HCT116 (cell line): ENCODE measurements around the gene SORCS2. TPM values are rescaled to one million over a fixed set of nuclear protein-coding genes. Genes with fewer than 3 reads are reported as not detected.

Source experiments
- ATAC-seq: fragments of 200-7000 bp; cut with Tn5 transposase; 2 replicates; pipeline ENCODE4 v1.9.1; 2020; ENCODE audit warnings: mild to moderate bottlenecking, moderate library complexity
- BruUV-seq: library from RNA; stranded (reverse); fragments of 400-500 nt; replicated peaks from 2 replicates; lab custom pipeline; 2021; lab: Mats Ljungman, UMichigan
- CTCF ChIA-PET: fragments of 300-600 bp; sonication (Branson Sonifier 250); formaldehyde crosslinking; loops from one replicate; lab custom pipeline; 2021; ENCODE audit warnings: antibody characterized with exemption; lab: Charles Lee
- POLR2A ChIA-PET: fragments of 300-600, 350-600 bp; sonication (Branson Sonifier 250); formaldehyde crosslinking; loops from one replicate; lab custom pipeline; 2021; ENCODE audit warnings: antibody characterized with exemption; lab: Charles Lee
- RAD21 ChIA-PET, 2 experiments: fragments of 300-600 bp; sonication (Branson Sonifier 250); formaldehyde crosslinking; loops; one replicate each; lab custom pipeline; 2023; ENCODE audit warnings: low total read pairs in 2 of 2; ENCODE audit not compliant: uncharacterized antibody in 2 of 2, unreplicated experiment in 2 of 2, low non-redundant PET in 1 of 2; lab: Charles Lee
- DNase-seq: peaks from one replicate; pipeline ENCODE4 v3.0.0-alpha.2; 2010; ENCODE audit warnings: low read depth, low spot score
- H2AFZ ChIP-seq: fragments of 200-600 bp; shearing (Covaris generic), sonication (generic); 2 replicates; pipeline ENCODE4 v1.6.1; 2017; ENCODE audit warnings: low read depth, mixed run types, mixed read lengths, antibody characterized with exemption, low read length; ENCODE audit not compliant: poor library complexity, severe bottlenecking
- H3K27ac ChIP-seq: 2 replicates; pipeline ENCODE4 v1.5.1; 2012; ENCODE audit warnings: low read depth, low read length
- H3K27me3 ChIP-seq: fragments of 200-600 bp; sonication (generic); 2 replicates; pipeline ENCODE4 v1.6.1; 2016; ENCODE audit warnings: mixed run types, low read length, mixed read lengths; ENCODE audit not compliant: insufficient read depth
- H3K36me3 ChIP-seq, 2 experiments: fragments of 200-500 bp in 1 of 2; fragments of 200-600 bp in 1 of 2; sonication (Bioruptor generic) in 1 of 2; sonication (generic) in 1 of 2; 2 replicates each; pipeline versions ENCODE4 v1.5.1 to v1.6.1; 2014 to 2016; ENCODE audit warnings: low read length in 2 of 2, inconsistent platforms in 1 of 2, mixed read lengths in 1 of 2, mixed run types in 1 of 2; ENCODE audit not compliant: insufficient read depth in 2 of 2, control insufficient read depth in 1 of 2
- H3K4me1 ChIP-seq, 2 experiments: fragments of 200-600 bp in 1 of 2; sonication (generic) in 1 of 2; 2 replicates each; pipeline versions ENCODE4 v1.5.1 to v1.6.1; 2012 to 2017; ENCODE audit warnings: low read length in 2 of 2, inconsistent platforms in 1 of 2, mild to moderate bottlenecking in 1 of 2, mixed read lengths in 1 of 2, mixed run types in 1 of 2, moderate library complexity in 1 of 2; ENCODE audit not compliant: insufficient read depth in 2 of 2, control insufficient read depth in 1 of 2
- H3K4me2 ChIP-seq: fragments of 200-600 bp; sonication (generic); 2 replicates; pipeline ENCODE4 v1.6.1; 2017; ENCODE audit warnings: mixed run types, low read length, mixed read lengths
- H3K4me3 ChIP-seq, 2 experiments: fragments of 200-600 bp in 1 of 2; sonication (generic) in 1 of 2; replicated peaks in 1 of 2; 2 replicates each; pipeline ENCODE4 v1.5.1; 2011 to 2016; ENCODE audit warnings: low read length in 2 of 2, control low read depth in 1 of 2, low read depth in 1 of 2, mild to moderate bottlenecking in 1 of 2, mixed read lengths in 1 of 2, mixed run types in 1 of 2
- H3K79me2 ChIP-seq: fragments of 200-600 bp; sonication (generic); 2 replicates; pipeline ENCODE4 v1.6.1; 2017; ENCODE audit warnings: mild to moderate bottlenecking, mixed run types, low read length, moderate library complexity, mixed read lengths; ENCODE audit not compliant: insufficient read depth
- H3K9ac ChIP-seq: fragments of 200-600 bp; sonication (generic); 2 replicates; pipeline ENCODE4 v1.6.1; 2016; ENCODE audit warnings: low read length, mixed read lengths
- H3K9me2 ChIP-seq: fragments of 200-600 bp; sonication (generic), shearing (Covaris generic); 2 replicates; pipeline ENCODE4 v1.6.1; 2017; ENCODE audit warnings: mixed run types, mild to moderate bottlenecking, moderate library complexity; ENCODE audit not compliant: insufficient read depth
- H3K9me3 ChIP-seq, 2 experiments: fragments of 200-500 bp in 1 of 2; fragments of 200-600 bp in 1 of 2; sonication (Bioruptor generic) in 1 of 2; sonication (generic) in 1 of 2; 2 replicates each; pipeline ENCODE4 v1.6.1; 2014 to 2017; ENCODE audit warnings: low read length in 2 of 2, mixed read lengths in 2 of 2, inconsistent platforms in 1 of 2, low read depth in 1 of 2, mild to moderate bottlenecking in 1 of 2, mixed run types in 1 of 2, moderate library complexity in 1 of 2; ENCODE audit not compliant: control insufficient read depth in 1 of 2, insufficient read depth in 1 of 2
- H4K20me1 ChIP-seq: fragments of 200-600 bp; sonication (generic), shearing (Covaris generic); 2 replicates; pipeline ENCODE4 v1.6.1; 2017; ENCODE audit warnings: mixed run types, mild to moderate bottlenecking, moderate library complexity; ENCODE audit not compliant: insufficient read depth
- CEBPB ChIP-seq: IDR thresholded peaks from 2 replicates; pipeline ENCODE4 v1.6.1; 2012; ENCODE audit warnings: low read depth
- CTCF ChIP-seq, 3 experiments: fragments of 200-600 bp in 1 of 3; sonication (generic) in 1 of 3; IDR thresholded peaks in 2 of 3; conservative IDR thresholded peaks in 1 of 3; 2 replicates each; pipeline ENCODE4 v1.5.1; 2012 to 2017; ENCODE audit warnings: low read depth in 2 of 3, low read length in 2 of 3, antibody characterized with exemption in 1 of 3, borderline replicate concordance in 1 of 3, control low read depth in 1 of 3, mild to moderate bottlenecking in 1 of 3, mixed read lengths in 1 of 3, mixed run types in 1 of 3, moderate library complexity in 1 of 3; ENCODE audit not compliant: insufficient read depth in 1 of 3
- EZH2phosphoT487 ChIP-seq: fragments of 200-600 bp; IDR thresholded peaks from 2 replicates; pipeline ENCODE4 v1.6.1; 2018; ENCODE audit warnings: antibody characterized with exemption, borderline replicate concordance
- FOSL1 ChIP-seq: IDR thresholded peaks from 2 replicates; pipeline ENCODE4 v1.6.1; 2012; ENCODE audit warnings: low read depth
- JUND ChIP-seq: IDR thresholded peaks from 2 replicates; pipeline ENCODE4 v1.6.1; 2012
- POLR2A ChIP-seq: IDR thresholded peaks from 2 replicates; pipeline ENCODE4 v1.7.0; 2011; ENCODE audit warnings: borderline replicate concordance; ENCODE audit not compliant: insufficient read depth, insufficient read length; ENCODE audit errors: extremely low read depth
- POLR2AphosphoS5 ChIP-seq: IDR thresholded peaks from 2 replicates; pipeline ENCODE4 v1.6.1; 2011; ENCODE audit warnings: mild to moderate bottlenecking, low read depth, low read length, moderate library complexity
- SIN3A ChIP-seq: IDR thresholded peaks from 2 replicates; pipeline ENCODE4 v1.6.1; 2012; ENCODE audit warnings: low read depth
- SP1 ChIP-seq: IDR thresholded peaks from 2 replicates; pipeline ENCODE4 v1.6.1; 2012; ENCODE audit warnings: low read depth
- TCF7L2 ChIP-seq: IDR thresholded peaks from 2 replicates; pipeline ENCODE4 v1.7.0; 2011; ENCODE audit warnings: borderline replicate concordance, inconsistent platforms; ENCODE audit not compliant: insufficient read depth, insufficient read length; ENCODE audit errors: extremely low read depth
- intact Hi-C: fragments of 100-400 bp; cut with micrococcal nuclease; formaldehyde crosslinking; loops from 2 replicates; pipeline ENCODE4 v1.10.0; 2022
- total RNA-seq: library from RNA; stranded (reverse); gene quantifications from one replicate; pipeline ENCODE4 v1.2.1, GENCODE V29; 2021; ENCODE audit not compliant: unreplicated experiment
- TF ChIP-seq, protein P1 (sequence below): IDR thresholded peaks from 2 replicates; pipeline ENCODE4 v1.6.1; 2012; ENCODE audit warnings: low read depth
- TF ChIP-seq, protein P2 (sequence below): IDR thresholded peaks from 2 replicates; pipeline ENCODE4 v1.6.1; 2012
- TF ChIP-seq, protein P3 (sequence below): IDR thresholded peaks from 2 replicates; pipeline ENCODE4 v1.6.1; 2012

Gene SORCS2
- total RNA-seq, 1 experiment from 2014 or later = 0.37 TPM

DNA sequence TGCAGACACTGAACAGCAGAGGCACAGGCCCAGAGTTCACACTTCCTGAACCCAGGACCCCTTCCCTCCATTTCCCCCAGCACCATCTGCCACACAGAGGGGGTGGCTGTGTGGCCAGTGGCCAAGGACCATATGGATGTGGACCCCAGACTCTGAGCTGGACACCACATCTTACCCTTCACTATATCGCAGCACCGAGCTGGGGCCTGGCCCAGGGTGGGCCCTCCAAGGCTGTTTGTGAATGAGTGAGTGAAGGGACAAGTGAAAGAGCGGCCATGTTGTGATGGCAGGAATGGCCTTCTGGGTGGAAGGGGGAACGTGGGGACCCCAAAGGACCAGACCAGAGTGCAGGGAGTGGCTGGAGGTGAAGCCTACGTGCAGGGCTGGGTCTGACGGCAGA is 498.7 kb downstream of the SORCS2 start (continued):
- TF ChIP-seq, protein P1, sequence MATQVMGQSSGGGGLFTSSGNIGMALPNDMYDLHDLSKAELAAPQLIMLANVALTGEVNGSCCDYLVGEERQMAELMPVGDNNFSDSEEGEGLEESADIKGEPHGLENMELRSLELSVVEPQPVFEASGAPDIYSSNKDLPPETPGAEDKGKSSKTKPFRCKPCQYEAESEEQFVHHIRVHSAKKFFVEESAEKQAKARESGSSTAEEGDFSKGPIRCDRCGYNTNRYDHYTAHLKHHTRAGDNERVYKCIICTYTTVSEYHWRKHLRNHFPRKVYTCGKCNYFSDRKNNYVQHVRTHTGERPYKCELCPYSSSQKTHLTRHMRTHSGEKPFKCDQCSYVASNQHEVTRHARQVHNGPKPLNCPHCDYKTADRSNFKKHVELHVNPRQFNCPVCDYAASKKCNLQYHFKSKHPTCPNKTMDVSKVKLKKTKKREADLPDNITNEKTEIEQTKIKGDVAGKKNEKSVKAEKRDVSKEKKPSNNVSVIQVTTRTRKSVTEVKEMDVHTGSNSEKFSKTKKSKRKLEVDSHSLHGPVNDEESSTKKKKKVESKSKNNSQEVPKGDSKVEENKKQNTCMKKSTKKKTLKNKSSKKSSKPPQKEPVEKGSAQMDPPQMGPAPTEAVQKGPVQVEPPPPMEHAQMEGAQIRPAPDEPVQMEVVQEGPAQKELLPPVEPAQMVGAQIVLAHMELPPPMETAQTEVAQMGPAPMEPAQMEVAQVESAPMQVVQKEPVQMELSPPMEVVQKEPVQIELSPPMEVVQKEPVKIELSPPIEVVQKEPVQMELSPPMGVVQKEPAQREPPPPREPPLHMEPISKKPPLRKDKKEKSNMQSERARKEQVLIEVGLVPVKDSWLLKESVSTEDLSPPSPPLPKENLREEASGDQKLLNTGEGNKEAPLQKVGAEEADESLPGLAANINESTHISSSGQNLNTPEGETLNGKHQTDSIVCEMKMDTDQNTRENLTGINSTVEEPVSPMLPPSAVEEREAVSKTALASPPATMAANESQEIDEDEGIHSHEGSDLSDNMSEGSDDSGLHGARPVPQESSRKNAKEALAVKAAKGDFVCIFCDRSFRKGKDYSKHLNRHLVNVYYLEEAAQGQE = no peak
- TF ChIP-seq, protein P2, sequence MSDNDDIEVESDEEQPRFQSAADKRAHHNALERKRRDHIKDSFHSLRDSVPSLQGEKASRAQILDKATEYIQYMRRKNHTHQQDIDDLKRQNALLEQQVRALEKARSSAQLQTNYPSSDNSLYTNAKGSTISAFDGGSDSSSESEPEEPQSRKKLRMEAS = no peak

DNA sequence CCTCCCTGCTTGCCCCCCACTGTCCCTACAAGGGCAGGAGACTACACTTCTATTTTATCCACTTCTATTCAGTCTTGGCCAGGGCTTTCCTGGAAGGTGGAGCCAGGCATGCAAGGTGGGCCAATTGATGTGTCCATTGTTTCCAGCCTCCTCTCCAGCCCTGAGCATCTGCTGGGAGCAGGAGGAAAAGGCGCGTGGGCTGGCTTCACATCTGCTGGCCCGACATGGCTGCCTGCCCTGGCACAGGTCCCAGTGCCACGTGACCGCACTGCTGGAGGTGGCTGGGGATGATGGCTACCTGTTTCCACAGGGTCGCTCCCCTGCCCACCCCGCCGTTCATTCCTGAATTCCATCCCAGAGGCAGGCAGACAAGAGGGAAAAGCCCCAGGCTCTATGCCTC is 499.6 kb downstream of the SORCS2 start:
- H3K27me3 ChIP-seq = peaks cover 2% of the 10 kb centered on the region; the same call in 1 of the 2 replicates
- no peak for ATAC-seq
- no peaks in the 10 kb centered on the region for H3K4me1 ChIP-seq
- no peaks in the 10 kb centered on the region for H3K36me3 ChIP-seq
- DNase-seq = no peak
- H3K9ac ChIP-seq = no peak overlapping the region
- H2AFZ ChIP-seq = no peak overlapping the region
- CTCF ChIA-PET = no interaction called here
- H3K4me3 ChIP-seq = no peak overlapping the region
- H3K9me2 ChIP-seq = no peaks in the 10 kb centered on the region
- POLR2A ChIA-PET = no interaction called here
- TF ChIP-seq JUND (no peak), SIN3A (no peak), POLR2AphosphoS5 (no peak), CEBPB (no peak), CTCF (IDR thresholded peaks at IDR 0.05 in 2 of 3, conservative IDR thresholded peaks at IDR 0.05 in 1 of 3; ENCODE audit: borderline replicate concordance in 1 of 3, insufficient read depth in 1 of 3, low read depth in 2 of 3, low read length in 2 of 3) (no peak), TCF7L2 (no peak), SP1 (no peak), FOSL1 (no peak), EZH2phosphoT487 (no peak), POLR2A (no peak)
- TF ChIP-seq, protein P3, sequence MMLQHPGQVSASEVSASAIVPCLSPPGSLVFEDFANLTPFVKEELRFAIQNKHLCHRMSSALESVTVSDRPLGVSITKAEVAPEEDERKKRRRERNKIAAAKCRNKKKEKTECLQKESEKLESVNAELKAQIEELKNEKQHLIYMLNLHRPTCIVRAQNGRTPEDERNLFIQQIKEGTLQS = no peak
- TF ChIP-seq, protein P1 = no peak
- intact Hi-C loops = no loop called here
- H3K4me2 ChIP-seq = no peak overlapping the region
- BruUV-seq = no TSS peak
- H3K9me3 ChIP-seq = no peaks in the 10 kb centered on the region
- RAD21 ChIA-PET = no interaction called here
- no peak overlapping the region for H3K27ac ChIP-seq
- H4K20me1 ChIP-seq = no peaks in the 10 kb centered on the region
- H3K79me2 ChIP-seq = no peaks in the 10 kb centered on the region
